Activated T-helper 9 cell treated with anti-CD3 and anti-CD28 coated beads, Interleukin-2, amount 50 U/mL, for 16 hours (primary cell): ENCODE measurements around the gene PIGO.

Experiments used
- DNase-seq: peaks from one replicate; pipeline ENCODE4 v3.0.0-alpha.2; 2020; ENCODE audit warnings: low read depth

Gene PIGO

GRCh38 chr9:35096035-35096849 lies at the start of gene PIGO:
Gene PIGO (minus strand): TSS chr9:35096591. CDS start chr9:35095565, 1,026 bp downstream.
- DNase-seq = peak; percentile 86

- no peak for DNase-seq
These were observed 45.6 kb upstream of the PIGO start for GRCh38 chr9:35142037-35142436.

GRCh38 chr9:35140093-35140492 lies 43.7 kb upstream of the PIGO start:
- no peak for DNase-seq

GRCh38 chr9:35136866-35137265 lies 40.5 kb upstream of the PIGO start:
- no peak for DNase-seq

GRCh38 chr9:35135988-35136387 lies 39.6 kb upstream of the PIGO start:
- DNase-seq = no peak

- DNase-seq = no peak
These were observed 38.5 kb upstream of the PIGO start for GRCh38 chr9:35134920-35135319.

- DNase-seq = peak; percentile 78
These were observed 20.6 kb upstream of the PIGO start for GRCh38 chr9:35116898-35117551.

GRCh38 chr9:35116539-35116897 lies 20.1 kb upstream of the PIGO start:
- DNase-seq = no peak

- DNase-seq = peak; percentile 89
These were observed 19.5 kb upstream of the PIGO start, which contains the start of gene ATOSB for GRCh38 chr9:35115680-35116538. Gene ATOSB (minus strand): TSS chr9:35115862. CDS start chr9:35108274, 7,588 bp downstream.

GRCh38 chr9:35114840-35115628 lies 18.6 kb upstream of the PIGO start:
- no peak for DNase-seq

- DNase-seq = peak; percentile 45
These were observed 17.9 kb upstream of the PIGO start for GRCh38 chr9:35114113-35114839.

- DNase-seq = no peak
These were observed 16.0 kb upstream of the PIGO start for GRCh38 chr9:35112257-35113020.

GRCh38 chr9:35111001-35111933 lies 14.9 kb upstream of the PIGO start:
- DNase-seq = peak; percentile 95

- DNase-seq = no peak
These were observed 14.0 kb upstream of the PIGO start for GRCh38 chr9:35110327-35110761.

- no peak for DNase-seq
These were observed 12.7 kb upstream of the PIGO start for GRCh38 chr9:35108946-35109575.

- DNase-seq = no peak
These were observed 12.1 kb upstream of the PIGO start for GRCh38 chr9:35108461-35108860.

- no peak for DNase-seq
These were observed 11.2 kb upstream of the PIGO start for GRCh38 chr9:35107297-35108290.
